Kidney (tissue), 14 donors: ENCODE measurements around the gene ADI1. TPM values are rescaled to one million over a fixed set of nuclear protein-coding genes. Genes with fewer than 3 reads are reported as not detected.

Experiments
- DNase-seq, 5 donors: peaks; one replicate each; pipeline ENCODE4 v3.0.0-alpha.2; 2013 to 2020
- FAIRE-seq: peaks from 2 replicates; lab custom pipeline; 2012; peaks lifted over from hg19 to GRCh38; lab: Jason Lieb, UNC
- H3K27ac ChIP-seq, 2 donors: one replicate each; pipeline ENCODE4 v1.7.0; 2013; ENCODE audit warnings: low read depth in 2 of 2, low read length in 2 of 2, inconsistent platforms in 1 of 2
- H3K27me3 ChIP-seq: one replicate; pipeline ENCODE4 v1.7.1; 2013; ENCODE audit warnings: low read length, inconsistent platforms; ENCODE audit not compliant: control insufficient read depth, insufficient read depth
- H3K36me3 ChIP-seq, 3 donors: one replicate each; pipeline versions ENCODE4 v1.7.0 to v1.7.1; 2013; ENCODE audit warnings: low read length in 3 of 3, control low read depth in 1 of 3, inconsistent platforms in 1 of 3; ENCODE audit not compliant: insufficient read depth in 3 of 3, control insufficient read depth in 2 of 3
- H3K4me1 ChIP-seq, 3 donors: one replicate each; pipeline versions ENCODE4 v1.7.0 to v1.7.1; 2013; ENCODE audit warnings: low read length in 3 of 3, inconsistent platforms in 1 of 3, low read depth in 1 of 3; ENCODE audit not compliant: control insufficient read depth in 2 of 3, insufficient read depth in 2 of 3
- H3K4me3 ChIP-seq, 3 donors: one replicate each; pipeline versions ENCODE4 v1.7.0 to v1.8.1; 2013; ENCODE audit warnings: low read length in 3 of 3, control low read depth in 1 of 3, inconsistent platforms in 1 of 3
- H3K9ac ChIP-seq, 3 donors: one replicate each; pipeline versions ENCODE4 v1.7.0 to v1.7.1; 2013; ENCODE audit warnings: low read length in 3 of 3, control low read depth in 1 of 3, inconsistent platforms in 1 of 3
- H3K9me3 ChIP-seq, 3 donors: one replicate each; pipeline versions ENCODE4 v1.7.0 to v1.7.1; 2013; ENCODE audit warnings: low read length in 3 of 3, control low read depth in 1 of 3, inconsistent platforms in 1 of 3; ENCODE audit not compliant: control insufficient read depth in 2 of 3, insufficient read depth in 1 of 3
- intact Hi-C: fragments of 100-400 bp; cut with DNase I; formaldehyde crosslinking; loops from one replicate; pipeline ENCODE4 v1.11.1; 2022
- polyA plus RNA-seq: library from polyadenylated mRNA; stranded (reverse); fragments of 350-450 nt; fragmentation: Illumina TruSeq; extraction: RNeasy Lipid Tissue Mini Kit (QIAGEN cat#74804); gene quantifications from one replicate; pipeline ENCODE4 v1.2.3, GENCODE V29; 2014; ENCODE audit warnings: low read depth, low replicate concordance; ENCODE audit not compliant: insufficient read depth
- total RNA-seq: library from RNA; stranded (reverse); fragmentation: NEBNext Ultra II Directional; extraction: Animal tissue kit (Norgen Biotek cat#: 25700); gene quantifications from one replicate; pipeline ENCODE4 v1.2.1, GENCODE V29; 2021
- TF ChIP-seq, protein P1 (sequence below): IDR thresholded peaks from 3 replicates; pipeline ENCODE4 v1.5.1; 2012; ENCODE audit warnings: mild to moderate bottlenecking, moderate library complexity, borderline replicate concordance; ENCODE audit not compliant: insufficient read depth; ENCODE audit errors: extremely low read depth
- donor health status: control.
- donor health status: control.
- donor health status: control.
- donor health status: control.
- donor health status: control.
- donor health status: DM: yes; HTN: yes; CAD: no.
- donor health status: Normal renal cell carcinoma (clear cell type).

Gene ADI1
- total and polyA plus RNA-seq, 2 donors from 2014 or later: 74.0 to 236 TPM

DNA sequence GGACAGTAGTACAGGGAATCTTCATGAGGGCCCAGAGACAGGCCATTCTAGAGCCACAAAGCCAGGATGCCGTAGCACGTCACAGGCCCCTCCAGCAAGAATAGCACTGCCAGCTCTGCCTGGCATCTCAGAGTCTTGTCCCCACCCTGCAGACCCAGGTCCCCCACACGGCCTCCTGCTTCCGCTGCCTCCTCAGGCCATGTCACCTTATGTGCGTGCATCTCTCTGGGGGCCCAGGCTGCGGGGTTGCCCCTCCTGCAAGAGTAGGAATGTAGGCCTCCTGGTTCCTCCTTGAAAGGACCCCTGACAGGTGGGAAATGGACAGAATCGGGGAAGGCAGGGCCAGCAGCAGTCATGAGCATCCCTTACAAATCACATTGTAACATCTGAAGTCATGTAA lies 49.8 kb downstream of the ADI1 start:
- Histone ChIP-seq H3K27ac (no peak overlapping the region), H3K27me3 (no peaks in the 10 kb centered on the region), H3K36me3 (peaks cover 0 to 59% (median 28%) of the 10 kb centered on the region in 3 donors), H3K4me3 (no peak overlapping the region), H3K4me1 (peaks cover 0 to 5% (median 0%) of the 10 kb centered on the region in 3 donors), H3K9ac (no peak overlapping the region), H3K9me3 (no peaks in the 10 kb centered on the region)
- TF ChIP-seq, protein P1, sequence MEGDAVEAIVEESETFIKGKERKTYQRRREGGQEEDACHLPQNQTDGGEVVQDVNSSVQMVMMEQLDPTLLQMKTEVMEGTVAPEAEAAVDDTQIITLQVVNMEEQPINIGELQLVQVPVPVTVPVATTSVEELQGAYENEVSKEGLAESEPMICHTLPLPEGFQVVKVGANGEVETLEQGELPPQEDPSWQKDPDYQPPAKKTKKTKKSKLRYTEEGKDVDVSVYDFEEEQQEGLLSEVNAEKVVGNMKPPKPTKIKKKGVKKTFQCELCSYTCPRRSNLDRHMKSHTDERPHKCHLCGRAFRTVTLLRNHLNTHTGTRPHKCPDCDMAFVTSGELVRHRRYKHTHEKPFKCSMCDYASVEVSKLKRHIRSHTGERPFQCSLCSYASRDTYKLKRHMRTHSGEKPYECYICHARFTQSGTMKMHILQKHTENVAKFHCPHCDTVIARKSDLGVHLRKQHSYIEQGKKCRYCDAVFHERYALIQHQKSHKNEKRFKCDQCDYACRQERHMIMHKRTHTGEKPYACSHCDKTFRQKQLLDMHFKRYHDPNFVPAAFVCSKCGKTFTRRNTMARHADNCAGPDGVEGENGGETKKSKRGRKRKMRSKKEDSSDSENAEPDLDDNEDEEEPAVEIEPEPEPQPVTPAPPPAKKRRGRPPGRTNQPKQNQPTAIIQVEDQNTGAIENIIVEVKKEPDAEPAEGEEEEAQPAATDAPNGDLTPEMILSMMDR: no peak
- intact Hi-C loops: no loop called here
- DNase-seq (no peak), FAIRE-seq (no peak)

DNA sequence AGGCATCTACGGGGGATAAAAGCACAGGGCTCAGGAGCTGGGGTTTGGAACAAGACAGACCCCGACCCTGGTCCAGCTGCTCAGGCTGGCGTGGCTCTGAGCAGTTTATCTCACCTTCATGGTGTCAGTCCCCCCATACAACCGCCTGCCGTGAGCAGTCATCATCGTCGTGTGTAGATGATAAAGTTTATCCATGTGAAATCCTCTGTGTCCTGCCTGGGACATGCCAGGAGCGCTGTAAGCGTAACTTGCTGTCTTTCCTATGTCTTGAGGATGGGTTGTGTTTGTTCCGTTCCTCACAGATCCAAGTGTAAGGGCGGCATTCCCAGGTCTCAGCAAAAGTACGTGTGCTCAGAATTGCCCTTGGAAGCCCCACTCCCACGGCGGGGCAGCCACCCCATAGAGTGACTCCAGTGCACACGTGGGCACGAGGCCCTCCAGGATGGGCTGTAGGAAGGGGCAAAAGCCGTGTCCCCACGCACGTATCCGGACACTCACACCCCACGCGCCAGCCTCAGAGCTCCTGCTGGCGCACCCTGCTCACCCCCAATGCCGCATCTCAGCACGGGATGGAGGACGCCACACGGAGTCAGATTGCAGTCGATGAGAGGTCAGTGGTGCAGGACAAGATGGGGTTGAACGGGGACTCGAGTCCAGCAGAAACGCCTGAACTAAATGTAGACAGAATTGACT lies 50.9 kb downstream of the ADI1 start:
- no peak overlapping the region for H3K9ac ChIP-seq
- FAIRE-seq (no peak), DNase-seq (no peak)
- intact Hi-C loops: no loop called here
- H3K27me3 ChIP-seq: no peaks in the 10 kb centered on the region
- H3K36me3 ChIP-seq: peaks cover 0 to 58% (median 28%) of the 10 kb centered on the region in 3 donors
- H3K9me3 ChIP-seq: no peaks in the 10 kb centered on the region
- peaks cover 0 to 5% (median 0%) of the 10 kb centered on the region in 3 donors for H3K4me1 ChIP-seq
- H3K27ac ChIP-seq: no peak overlapping the region
- H3K4me3 ChIP-seq: no peak overlapping the region
- TF ChIP-seq, protein P1: no peak

DNA sequence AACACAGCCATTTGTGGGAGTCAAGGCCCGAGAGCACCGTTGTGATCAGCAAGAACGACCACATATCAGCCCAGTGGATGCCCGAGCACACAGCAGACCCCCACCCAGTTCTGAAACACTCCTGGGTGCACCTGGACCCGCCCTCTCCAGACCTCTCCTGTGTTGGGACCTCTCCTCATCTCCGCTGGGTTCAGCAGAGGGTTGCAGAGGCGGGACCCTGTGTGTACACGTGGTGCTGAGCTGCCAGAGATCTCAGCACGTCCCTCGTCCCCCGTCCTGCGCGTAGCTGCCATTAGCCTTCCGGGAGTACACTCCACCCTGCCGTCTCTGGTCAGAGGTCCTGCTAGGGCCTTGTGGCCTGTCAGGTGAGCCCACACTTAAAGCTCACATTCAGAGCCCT lies 51.7 kb downstream of the ADI1 start:
- Histone ChIP-seq H3K4me1 (peaks cover 0 to 5% (median 0%) of the 10 kb centered on the region in 3 donors), H3K36me3 (peaks cover 0 to 58% (median 27%) of the 10 kb centered on the region in 3 donors), H3K27ac (no peak overlapping the region), H3K27me3 (no peaks in the 10 kb centered on the region), H3K9ac (no peak overlapping the region), H3K9me3 (no peaks in the 10 kb centered on the region), H3K4me3 (no peak overlapping the region)
- DNase-seq (no peak), FAIRE-seq (no peak)
- intact Hi-C loops: no loop called here
- TF ChIP-seq, protein P1: no peak
